ENCODE data around the gene C4orf36.

Gene C4orf36

DNA sequence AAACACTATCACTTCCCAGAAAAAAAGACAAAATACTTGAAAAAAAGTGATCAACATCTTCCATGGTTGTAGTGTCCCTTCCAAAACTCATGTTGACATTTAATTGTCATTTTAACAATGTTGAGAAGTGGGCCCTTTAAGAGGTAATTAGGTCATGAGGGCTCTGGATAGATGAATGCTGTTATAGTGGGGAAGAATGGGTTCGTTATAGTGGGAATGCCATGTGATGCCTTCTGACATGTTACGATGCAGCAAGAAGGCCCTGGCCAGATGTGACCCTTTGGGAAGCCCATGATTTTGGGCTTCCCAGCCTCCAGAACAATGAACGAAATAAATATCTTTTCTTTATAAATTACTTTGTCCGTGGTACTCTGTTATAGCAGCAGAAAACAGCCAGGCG lies 39.0 kb downstream of the C4orf36 start:
- Histone ChIP-seq H3K4me1 (ENCODE audit: control insufficient read depth, insufficient read depth, low read length) (peaks cover 10% of the 10 kb centered on the region), H3K4me3 (ENCODE audit: low read depth, low read length) (no peak overlapping the region), H3K27ac (ENCODE audit: low read depth, low read length) (no peak overlapping the region), H3K36me3 (ENCODE audit: control insufficient read depth, insufficient read depth, low read length) (no peaks in the 10 kb centered on the region), H3K9ac (ENCODE audit: low read depth, low read length) (no peak overlapping the region), H3K9me3 (ENCODE audit: control insufficient read depth, insufficient read depth, low read length) (no peaks in the 10 kb centered on the region), H3K27me3 (ENCODE audit: control insufficient read depth, insufficient read depth, low read length) (peaks cover 24% of the 10 kb centered on the region)

DNA sequence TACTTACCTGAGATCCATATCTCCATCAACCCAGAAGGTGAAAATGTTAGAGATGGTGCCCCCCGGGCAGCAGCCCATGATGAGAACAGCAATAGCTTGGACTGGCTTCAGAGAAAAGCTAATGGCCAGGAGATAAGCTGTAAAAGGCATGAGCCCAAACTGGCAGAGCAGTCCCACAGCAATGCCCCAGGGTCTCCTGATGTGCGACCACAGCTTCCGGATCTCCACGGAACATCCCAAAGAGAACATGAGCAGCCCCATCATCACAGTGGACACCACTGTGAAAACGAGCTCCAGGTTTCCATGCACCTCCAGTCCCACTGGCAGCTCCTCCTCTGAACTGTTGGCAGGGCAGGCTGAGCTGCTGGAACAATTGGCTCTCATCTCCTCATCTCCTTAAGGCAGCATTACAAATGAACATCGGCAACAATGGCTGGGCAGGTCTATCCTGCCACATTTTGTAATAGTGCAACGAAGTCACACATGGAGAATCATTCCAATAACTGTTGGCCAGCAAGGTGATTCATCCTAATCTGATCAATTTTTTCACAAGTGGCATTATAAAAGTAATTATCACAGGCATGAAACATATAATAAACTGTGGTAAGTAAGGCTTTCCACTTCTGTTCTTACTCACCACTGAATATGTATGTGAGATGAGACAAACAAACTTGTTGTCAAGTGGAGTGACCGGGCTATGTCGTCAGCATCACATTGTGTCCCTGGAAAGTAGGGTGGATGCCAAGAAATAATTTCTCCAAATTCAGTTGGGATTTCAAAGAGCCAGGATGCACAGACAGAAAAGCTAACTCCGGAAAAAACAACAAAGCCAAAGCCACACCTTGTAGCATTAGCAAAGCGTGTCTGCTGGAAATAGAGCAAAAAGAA lies 43.2 kb downstream of the C4orf36 start, which contains the start of gene SLC10A6:
Gene SLC10A6, minus strand, starts transcription at position 653 of the 888 bp plus-strand sequence. Its CDS starts 269 bp downstream, at position 384.
- Histone ChIP-seq H3K4me1 (ENCODE audit: control insufficient read depth, insufficient read depth, low read length) (peaks cover 9% of the 10 kb centered on the region), H3K4me3 (ENCODE audit: low read depth, low read length) (no peak within 1 kb of the TSS), H3K27ac (ENCODE audit: low read depth, low read length) (no peak within 1 kb of the TSS), H3K27me3 (ENCODE audit: control insufficient read depth, insufficient read depth, low read length) (no peaks in the 10 kb centered on the region), H3K36me3 (ENCODE audit: control insufficient read depth, insufficient read depth, low read length) (no peaks in the 10 kb centered on the region), H3K9ac (ENCODE audit: low read depth, low read length) (no peak within 1 kb of the TSS), H3K9me3 (ENCODE audit: control insufficient read depth, insufficient read depth, low read length) (no peaks in the 10 kb centered on the region)

DNA sequence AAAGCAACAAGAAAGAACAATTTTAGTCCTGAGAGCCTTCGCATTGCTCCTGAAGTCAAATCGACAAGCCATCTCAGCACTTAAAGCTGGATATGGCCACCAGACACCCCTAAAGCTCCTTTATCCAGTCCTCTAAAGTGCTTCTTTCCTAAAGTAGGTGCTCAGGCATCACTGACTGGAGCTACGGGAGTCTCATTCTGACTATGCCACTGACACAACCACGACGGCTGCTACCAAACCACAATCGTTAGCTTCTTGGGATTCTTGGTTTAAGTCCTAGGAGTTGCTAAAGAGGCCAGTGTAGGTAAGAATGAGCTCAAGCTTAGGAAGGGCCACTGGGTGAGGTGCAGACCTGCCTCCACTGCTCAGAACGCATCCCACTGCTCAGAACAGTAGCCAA lies 44.1 kb downstream of the C4orf36 start:
- no peaks in the 10 kb centered on the region for H3K36me3 ChIP-seq (ENCODE audit: control insufficient read depth, insufficient read depth, low read length)
- no peak overlapping the region for H3K9ac ChIP-seq (ENCODE audit: low read depth, low read length)
- H3K27ac ChIP-seq (ENCODE audit: low read depth, low read length), result no peak overlapping the region
- H3K9me3 ChIP-seq (ENCODE audit: control insufficient read depth, insufficient read depth, low read length), result no peaks in the 10 kb centered on the region
- no peaks in the 10 kb centered on the region for H3K27me3 ChIP-seq (ENCODE audit: control insufficient read depth, insufficient read depth, low read length)
- peaks cover 9% of the 10 kb centered on the region for H3K4me1 ChIP-seq (ENCODE audit: control insufficient read depth, insufficient read depth, low read length)
- no peak overlapping the region for H3K4me3 ChIP-seq (ENCODE audit: low read depth, low read length)

DNA sequence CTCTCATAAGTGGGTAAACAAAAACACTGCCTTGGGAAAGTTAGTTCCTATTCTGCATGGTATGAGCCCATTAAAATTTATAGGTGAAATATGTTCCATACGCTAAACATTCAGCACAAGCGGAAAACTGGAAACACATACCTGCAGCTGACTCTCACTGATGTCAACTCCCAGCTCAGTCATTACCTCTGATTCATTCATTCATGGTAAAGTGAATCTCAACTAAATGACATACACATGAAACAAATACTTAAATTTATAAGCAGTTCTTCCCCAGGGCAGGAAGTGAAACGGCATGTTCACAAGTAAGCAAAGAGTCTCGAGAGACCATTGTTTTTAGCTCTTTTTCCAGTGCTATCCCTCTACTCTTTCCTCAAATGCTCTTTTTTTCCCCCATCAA lies 44.7 kb downstream of the C4orf36 start:
- H3K9me3 ChIP-seq (ENCODE audit: control insufficient read depth, insufficient read depth, low read length), result no peaks in the 10 kb centered on the region
- no peaks in the 10 kb centered on the region for H3K27me3 ChIP-seq (ENCODE audit: control insufficient read depth, insufficient read depth, low read length)
- H3K4me1 ChIP-seq (ENCODE audit: control insufficient read depth, insufficient read depth, low read length), result peaks cover 9% of the 10 kb centered on the region
- no peaks in the 10 kb centered on the region for H3K36me3 ChIP-seq (ENCODE audit: control insufficient read depth, insufficient read depth, low read length)
- no peak overlapping the region for H3K4me3 ChIP-seq (ENCODE audit: low read depth, low read length)
- no peak overlapping the region for H3K9ac ChIP-seq (ENCODE audit: low read depth, low read length)
- H3K27ac ChIP-seq (ENCODE audit: low read depth, low read length), result no peak overlapping the region

DNA sequence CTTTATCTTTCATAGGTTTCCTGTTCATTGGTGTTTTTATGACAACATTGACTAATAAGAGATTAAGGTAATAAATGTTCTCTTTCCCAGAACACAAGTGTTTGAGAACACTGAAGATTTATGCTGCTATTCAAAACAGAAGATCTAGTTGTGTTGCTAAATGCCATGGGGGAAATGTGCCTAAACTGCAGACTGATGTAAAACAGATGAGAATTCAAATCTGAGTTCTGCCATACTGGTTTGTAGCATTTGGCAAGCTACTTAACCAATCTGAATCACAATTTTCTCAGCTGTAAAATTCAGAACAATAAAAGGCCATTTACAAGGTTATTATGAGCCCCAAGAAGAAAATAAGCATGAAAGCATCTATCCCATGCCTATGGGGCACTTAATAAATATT lies 45.3 kb downstream of the C4orf36 start:
- no peaks in the 10 kb centered on the region for H3K27me3 ChIP-seq (ENCODE audit: control insufficient read depth, insufficient read depth, low read length)
- H3K4me1 ChIP-seq (ENCODE audit: control insufficient read depth, insufficient read depth, low read length), result peaks cover 9% of the 10 kb centered on the region
- H3K9ac ChIP-seq (ENCODE audit: low read depth, low read length), result no peak overlapping the region
- no peaks in the 10 kb centered on the region for H3K9me3 ChIP-seq (ENCODE audit: control insufficient read depth, insufficient read depth, low read length)
- no peak overlapping the region for H3K27ac ChIP-seq (ENCODE audit: low read depth, low read length)
- no peaks in the 10 kb centered on the region for H3K36me3 ChIP-seq (ENCODE audit: control insufficient read depth, insufficient read depth, low read length)
- H3K4me3 ChIP-seq (ENCODE audit: low read depth, low read length), result no peak overlapping the region

DNA sequence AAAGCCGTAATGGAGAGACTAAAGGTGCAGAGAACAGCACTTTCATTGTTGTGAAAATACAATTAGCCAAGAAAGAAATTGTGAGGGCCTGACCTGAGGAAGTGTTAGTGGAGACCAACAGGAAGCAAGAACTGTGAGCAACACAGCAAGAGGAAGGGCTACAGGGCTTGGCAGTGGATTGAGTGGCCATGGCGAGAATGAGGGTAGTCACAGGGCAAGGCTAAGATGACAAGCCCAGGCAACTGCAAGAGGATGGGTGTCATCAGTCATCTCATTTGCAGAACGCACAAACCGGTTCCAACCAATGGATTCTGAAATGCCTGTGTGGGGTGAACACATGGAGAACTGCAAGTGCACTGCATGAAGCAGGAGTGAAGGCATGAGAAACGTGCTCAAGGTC lies 46.6 kb downstream of the C4orf36 start:
- H3K27ac ChIP-seq (ENCODE audit: low read depth, low read length), result no peak overlapping the region

DNA sequence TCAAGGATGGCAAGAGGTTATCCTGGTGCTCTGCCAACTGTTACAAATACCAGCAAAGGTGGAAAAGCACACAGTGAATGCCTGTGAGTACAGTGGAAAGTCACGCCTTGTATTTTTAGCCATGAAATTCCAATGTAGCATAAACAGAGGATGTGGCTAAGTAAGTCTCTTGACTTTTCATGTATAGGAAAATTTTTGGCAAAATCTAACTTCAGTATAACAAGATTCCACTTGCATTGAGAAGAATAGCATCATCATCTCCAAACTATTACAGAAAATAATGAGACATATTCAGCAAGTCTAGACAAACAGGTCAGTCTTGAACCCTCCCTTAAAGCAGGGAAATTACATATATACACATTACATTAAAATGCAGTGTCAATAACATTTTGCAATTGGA lies 50.9 kb downstream of the C4orf36 start:
- no peak overlapping the region for H3K4me3 ChIP-seq (ENCODE audit: low read depth, low read length)
- no peaks in the 10 kb centered on the region for H3K27me3 ChIP-seq (ENCODE audit: control insufficient read depth, insufficient read depth, low read length)
- H3K9ac ChIP-seq (ENCODE audit: low read depth, low read length), result no peak overlapping the region
- H3K9me3 ChIP-seq (ENCODE audit: control insufficient read depth, insufficient read depth, low read length), result no peaks in the 10 kb centered on the region
- H3K4me1 ChIP-seq (ENCODE audit: control insufficient read depth, insufficient read depth, low read length), result no peaks in the 10 kb centered on the region
- H3K27ac ChIP-seq (ENCODE audit: low read depth, low read length), result no peak overlapping the region
- H3K36me3 ChIP-seq (ENCODE audit: control insufficient read depth, insufficient read depth, low read length), result no peaks in the 10 kb centered on the region

More for the DNA sequence above, 46.6 kb downstream of the C4orf36 start:
- H3K4me1 ChIP-seq (ENCODE audit: control insufficient read depth, insufficient read depth, low read length), result peaks cover 9% of the 10 kb centered on the region
- H3K36me3 ChIP-seq (ENCODE audit: control insufficient read depth, insufficient read depth, low read length), result no peaks in the 10 kb centered on the region
- no peaks in the 10 kb centered on the region for H3K27me3 ChIP-seq (ENCODE audit: control insufficient read depth, insufficient read depth, low read length)
- H3K9ac ChIP-seq (ENCODE audit: low read depth, low read length), result no peak overlapping the region
- no peaks in the 10 kb centered on the region for H3K9me3 ChIP-seq (ENCODE audit: control insufficient read depth, insufficient read depth, low read length)
- no peak overlapping the region for H3K4me3 ChIP-seq (ENCODE audit: low read depth, low read length)

DNA sequence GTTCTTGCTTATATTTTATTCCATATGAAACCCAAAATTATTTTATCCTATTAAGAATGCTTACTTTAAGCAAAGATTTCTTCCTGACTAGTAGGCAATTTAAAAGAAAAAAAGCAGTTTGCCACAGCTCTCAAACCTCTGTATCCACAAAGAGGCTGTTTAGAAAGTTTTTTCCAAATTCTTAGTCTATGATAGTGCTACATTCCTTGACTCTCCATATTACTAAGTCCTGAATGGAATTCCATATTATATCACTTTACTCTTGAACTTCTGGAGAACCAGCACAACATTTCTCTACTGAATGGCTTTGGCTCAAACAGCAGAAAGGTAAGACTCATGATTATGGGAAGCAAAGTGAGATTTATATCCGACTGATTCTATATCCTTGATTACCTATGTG lies 51.4 kb downstream of the C4orf36 start:
- Histone ChIP-seq H3K9me3 (ENCODE audit: control insufficient read depth, insufficient read depth, low read length) (no peaks in the 10 kb centered on the region), H3K4me1 (ENCODE audit: control insufficient read depth, insufficient read depth, low read length) (no peaks in the 10 kb centered on the region), H3K4me3 (ENCODE audit: low read depth, low read length) (no peak overlapping the region), H3K27ac (ENCODE audit: low read depth, low read length) (no peak overlapping the region), H3K36me3 (ENCODE audit: control insufficient read depth, insufficient read depth, low read length) (no peaks in the 10 kb centered on the region), H3K27me3 (ENCODE audit: control insufficient read depth, insufficient read depth, low read length) (no peaks in the 10 kb centered on the region), H3K9ac (ENCODE audit: low read depth, low read length) (no peak overlapping the region)

DNA sequence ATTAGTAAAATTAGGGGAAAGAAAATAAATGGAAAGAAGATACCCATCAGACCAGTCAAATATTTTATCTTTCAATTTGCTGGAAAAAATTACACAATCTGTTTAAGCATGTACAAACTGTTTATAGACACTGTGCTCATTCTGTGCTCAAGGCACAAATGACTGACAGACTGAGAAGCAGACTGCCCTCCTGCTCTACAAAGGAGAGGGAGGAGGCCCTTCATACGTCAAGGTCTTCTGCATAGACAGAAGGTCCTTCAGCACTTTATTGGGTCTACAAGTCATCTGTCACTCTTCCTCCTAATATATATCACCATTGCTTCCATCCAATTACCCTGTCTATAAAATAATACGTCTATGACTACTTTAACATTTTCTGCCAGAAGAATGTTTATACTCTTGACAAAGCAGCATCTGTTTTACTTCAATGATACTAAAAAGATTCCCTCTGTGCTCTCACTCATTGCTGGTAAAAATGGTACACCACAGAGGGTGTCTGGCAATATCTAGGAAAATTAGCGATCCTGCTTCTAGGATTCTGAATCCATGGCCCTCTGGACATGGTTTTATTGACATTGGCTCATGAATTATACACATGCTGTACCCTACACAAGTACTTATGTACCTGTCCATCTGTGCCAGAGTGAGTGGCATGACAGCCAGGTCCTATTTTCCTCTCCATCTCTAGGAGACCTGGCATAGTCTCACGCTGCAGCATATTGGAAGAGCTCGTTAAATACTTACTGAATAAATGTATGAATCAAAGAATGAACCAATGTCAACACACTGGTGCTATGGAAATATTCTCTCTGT lies 54.3 kb downstream of the C4orf36 start:
- no peaks in the 10 kb centered on the region for H3K36me3 ChIP-seq (ENCODE audit: control insufficient read depth, insufficient read depth, low read length)
- no peaks in the 10 kb centered on the region for H3K9me3 ChIP-seq (ENCODE audit: control insufficient read depth, insufficient read depth, low read length)
- H3K9ac ChIP-seq (ENCODE audit: low read depth, low read length), result no peak overlapping the region
- H3K4me1 ChIP-seq (ENCODE audit: control insufficient read depth, insufficient read depth, low read length), result no peaks in the 10 kb centered on the region
- no peaks in the 10 kb centered on the region for H3K27me3 ChIP-seq (ENCODE audit: control insufficient read depth, insufficient read depth, low read length)
- no peak overlapping the region for H3K4me3 ChIP-seq (ENCODE audit: low read depth, low read length)
- H3K27ac ChIP-seq (ENCODE audit: low read depth, low read length), result no peak overlapping the region

DNA sequence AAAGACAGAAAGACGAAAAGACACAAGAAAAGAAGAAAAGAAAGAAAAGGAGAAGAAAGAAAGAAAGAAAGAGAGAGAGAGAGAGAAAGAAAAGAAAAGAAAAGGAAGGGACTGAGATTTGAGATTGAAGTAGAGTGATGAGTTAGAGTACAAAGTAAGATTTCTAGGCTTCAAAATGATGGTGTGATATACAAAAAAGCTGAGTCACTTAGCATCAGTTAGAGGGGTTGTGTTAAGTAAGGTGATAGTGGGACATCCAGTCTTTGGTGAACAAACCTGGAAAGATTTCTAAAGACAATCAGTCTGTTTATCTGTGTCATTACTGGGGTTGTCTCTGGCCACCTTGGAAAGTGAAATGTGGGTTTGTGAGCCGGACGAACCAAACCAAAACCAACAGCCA lies 56.5 kb downstream of the C4orf36 start:
- no peaks in the 10 kb centered on the region for H3K27me3 ChIP-seq (ENCODE audit: control insufficient read depth, insufficient read depth, low read length)
- no peaks in the 10 kb centered on the region for H3K9me3 ChIP-seq (ENCODE audit: control insufficient read depth, insufficient read depth, low read length)
- H3K4me1 ChIP-seq (ENCODE audit: control insufficient read depth, insufficient read depth, low read length), result no peaks in the 10 kb centered on the region
- no peak overlapping the region for H3K27ac ChIP-seq (ENCODE audit: low read depth, low read length)
- H3K9ac ChIP-seq (ENCODE audit: low read depth, low read length), result no peak overlapping the region
- H3K4me3 ChIP-seq (ENCODE audit: low read depth, low read length), result no peak overlapping the region
- H3K36me3 ChIP-seq (ENCODE audit: control insufficient read depth, insufficient read depth, low read length), result no peaks in the 10 kb centered on the region

DNA sequence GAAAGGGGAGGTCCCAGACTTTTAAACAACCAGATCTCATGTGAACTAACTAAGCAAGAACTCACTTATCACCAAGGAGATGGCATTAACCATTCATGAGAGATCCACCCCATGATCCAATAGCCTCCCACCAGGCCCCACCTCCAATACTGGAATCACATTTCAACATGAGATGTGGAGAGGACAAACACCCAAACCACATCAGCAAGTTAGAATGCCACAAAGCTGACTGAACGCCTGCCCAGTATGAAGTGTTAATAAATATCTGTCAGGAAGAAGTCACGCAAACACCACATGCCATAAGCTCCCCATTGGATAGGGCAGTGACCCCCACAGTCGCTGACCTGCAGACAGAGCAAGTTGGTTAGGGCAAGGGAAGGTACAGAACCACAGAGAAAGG lies 57.3 kb downstream of the C4orf36 start:
- Histone ChIP-seq H3K4me1 (ENCODE audit: control insufficient read depth, insufficient read depth, low read length) (no peaks in the 10 kb centered on the region), H3K27ac (ENCODE audit: low read depth, low read length) (no peak overlapping the region), H3K27me3 (ENCODE audit: control insufficient read depth, insufficient read depth, low read length) (no peaks in the 10 kb centered on the region)

More for the DNA sequence above, 57.3 kb downstream of the C4orf36 start:
- Histone ChIP-seq H3K9ac (ENCODE audit: low read depth, low read length) (no peak overlapping the region), H3K36me3 (ENCODE audit: control insufficient read depth, insufficient read depth, low read length) (no peaks in the 10 kb centered on the region), H3K4me3 (ENCODE audit: low read depth, low read length) (no peak overlapping the region), H3K9me3 (ENCODE audit: control insufficient read depth, insufficient read depth, low read length) (no peaks in the 10 kb centered on the region)

Data from HUES48 (cell line).